HL-60/S4 treated with phorbol 12-myristate 13-acetate at 8.2 ng/mL for 4 days and 3 days (cell line): ENCODE measurements around the gene PLD3.
"Not testable (repeated sequence)": the region's sequence is repeated elsewhere in the genome, so short reads cannot be mapped to it uniquely, and the experiment has no call there.

Experiments used
- in situ Hi-C: fragments of 300-500 bp; cut with MboI; formaldehyde crosslinking; loops from 2 replicates; pipeline ENCODE4 v1.15.0; 2022; ENCODE audit warnings: low sequenced_read_pairs

The PLD3 gene

DNA sequence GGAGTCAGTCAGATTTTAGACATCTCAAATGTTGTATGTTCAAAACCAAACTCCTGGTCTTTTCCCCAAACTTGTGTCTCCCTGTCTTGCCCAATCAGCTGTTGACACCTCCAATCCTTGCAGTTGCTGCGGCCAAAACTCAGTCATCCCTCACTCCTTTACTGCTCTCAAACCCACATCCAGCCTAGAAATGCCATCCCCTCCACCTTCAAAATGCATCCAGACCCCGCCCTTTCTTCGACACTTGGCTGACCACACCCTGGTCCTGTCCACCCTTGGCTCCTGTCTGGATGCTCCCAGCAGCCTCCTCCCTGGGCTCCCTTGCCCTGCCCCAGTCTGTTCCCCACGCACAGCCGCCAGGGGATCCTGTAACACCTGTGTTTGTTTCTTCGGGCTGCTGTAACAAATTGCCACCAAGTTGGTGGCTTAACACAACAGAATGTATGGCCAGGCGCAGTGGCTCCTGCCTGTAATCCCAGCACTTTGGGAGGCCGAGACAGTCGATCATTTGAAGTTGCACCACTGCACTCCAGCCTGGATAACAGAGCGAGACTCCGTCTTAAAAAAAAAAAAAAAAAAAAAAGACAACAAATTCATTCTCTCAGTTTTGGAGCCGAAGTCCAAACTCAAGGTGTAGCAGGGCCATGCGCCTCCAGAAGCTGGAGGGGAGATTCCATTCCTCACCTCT, 11.7 kb downstream of the PLD3 start:
- in situ Hi-C loops, result no loop called here

DNA sequence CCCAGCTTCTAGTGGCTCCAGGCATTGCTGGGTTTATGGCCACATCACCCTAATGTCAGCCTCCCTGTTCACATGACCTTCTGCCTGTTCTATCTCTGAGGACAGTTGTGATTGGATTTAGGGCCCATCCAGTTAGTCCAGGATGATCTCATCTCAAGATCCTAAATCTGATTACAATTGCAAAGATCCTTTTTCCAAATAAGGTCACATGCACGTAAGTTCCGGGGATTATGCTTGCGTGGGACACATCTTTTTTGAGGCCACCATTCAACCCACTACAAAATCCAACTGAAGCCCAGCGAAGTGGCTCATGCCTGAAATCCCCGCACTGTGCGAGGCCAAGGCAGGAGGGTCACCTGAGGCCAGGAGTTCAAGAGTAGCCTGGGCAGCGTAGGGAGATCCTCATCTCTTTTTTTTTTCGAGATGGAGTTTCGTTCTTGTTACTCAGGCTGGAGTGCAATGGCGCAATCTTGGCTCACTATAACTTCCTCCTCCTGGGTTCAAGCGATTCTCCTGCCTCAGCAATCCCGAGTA, 12.3 kb downstream of the PLD3 start:
- in situ Hi-C loops, result no loop called here

GRCh38 chr19:40362160-40362559, 13.7 kb downstream of the PLD3 start:
- in situ Hi-C loops, result no loop called here

DNA sequence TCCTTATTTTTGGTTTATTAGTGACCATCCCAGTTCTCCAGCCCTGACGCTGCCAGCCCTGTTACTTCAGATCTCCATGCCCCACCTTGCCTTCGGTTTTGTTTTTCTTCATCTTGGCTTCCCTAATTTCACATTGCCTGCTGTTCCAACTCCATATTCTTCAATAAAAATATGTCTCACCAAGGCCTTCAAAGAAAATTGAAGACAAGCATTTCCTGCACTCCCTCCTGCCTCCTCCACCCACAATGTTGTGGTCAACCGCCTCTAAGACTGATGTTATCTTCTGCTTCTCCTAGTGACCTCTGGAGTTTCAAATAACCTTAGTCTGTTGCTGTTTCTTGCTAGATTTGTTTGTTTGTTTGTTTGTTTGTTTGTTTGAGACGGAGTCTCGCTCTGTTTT, 14.6 kb downstream of the PLD3 start:
- in situ Hi-C loops, result no loop called here

DNA sequence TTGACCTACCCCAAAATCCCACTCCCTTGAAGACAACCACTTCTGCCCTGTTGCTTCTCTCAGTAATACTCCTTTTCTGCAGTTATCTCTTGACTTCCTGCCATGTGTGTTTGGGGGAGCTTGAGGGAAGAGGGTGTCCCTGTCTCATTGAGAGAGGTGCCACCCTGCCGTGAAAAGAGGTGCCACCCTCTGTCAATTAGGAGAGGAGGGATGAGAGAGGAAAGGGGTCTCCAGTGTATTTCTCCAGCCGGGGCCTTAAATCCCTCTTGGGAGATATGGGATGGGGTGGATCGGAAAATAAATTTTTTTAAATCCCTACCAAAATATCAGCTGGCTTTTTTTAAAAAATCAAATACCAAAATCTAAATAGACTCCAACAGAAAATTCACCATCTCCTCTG, 16.5 kb downstream of the PLD3 start:
- in situ Hi-C loops, result no loop called here

DNA sequence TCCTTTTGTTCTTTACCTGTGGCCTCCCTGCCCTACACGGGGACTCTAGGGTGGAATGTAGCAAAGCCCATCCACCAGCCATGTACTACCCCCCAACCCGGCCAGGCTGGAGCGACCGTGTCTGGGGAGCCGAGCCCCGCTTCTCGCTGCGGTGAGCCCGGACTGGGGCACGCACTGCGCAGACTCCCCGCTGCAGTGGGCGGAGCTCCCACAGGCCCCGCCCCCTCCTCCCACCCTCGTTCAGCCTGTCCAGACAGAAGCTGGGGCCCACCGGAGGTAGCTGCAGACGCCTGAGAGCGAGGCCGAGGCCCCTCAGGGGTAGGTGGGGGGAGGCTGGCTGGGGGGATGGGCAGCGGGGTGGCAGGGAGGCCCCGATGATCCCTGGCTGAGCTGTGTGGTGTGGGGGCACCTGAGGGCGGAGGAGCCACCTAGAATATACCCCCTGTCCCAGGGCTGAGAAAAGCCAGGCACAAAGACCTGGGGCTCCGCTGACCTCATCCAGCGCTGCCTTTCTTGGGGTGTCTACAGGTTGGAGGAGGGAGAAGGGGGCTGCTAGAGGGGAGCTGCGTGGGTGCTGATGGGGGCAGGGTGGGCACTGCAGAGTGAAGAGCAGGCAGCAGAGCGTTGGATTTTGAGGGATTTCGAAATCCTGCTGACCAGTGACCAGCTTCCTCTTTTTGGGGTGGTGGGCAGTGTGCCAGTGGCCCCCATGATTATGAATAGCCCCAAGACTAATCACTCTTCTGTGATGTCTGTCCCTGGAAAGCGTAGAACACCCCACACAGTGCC, 17.3 kb downstream of the PLD3 start:
- in situ Hi-C loops, result no loop called here

DNA sequence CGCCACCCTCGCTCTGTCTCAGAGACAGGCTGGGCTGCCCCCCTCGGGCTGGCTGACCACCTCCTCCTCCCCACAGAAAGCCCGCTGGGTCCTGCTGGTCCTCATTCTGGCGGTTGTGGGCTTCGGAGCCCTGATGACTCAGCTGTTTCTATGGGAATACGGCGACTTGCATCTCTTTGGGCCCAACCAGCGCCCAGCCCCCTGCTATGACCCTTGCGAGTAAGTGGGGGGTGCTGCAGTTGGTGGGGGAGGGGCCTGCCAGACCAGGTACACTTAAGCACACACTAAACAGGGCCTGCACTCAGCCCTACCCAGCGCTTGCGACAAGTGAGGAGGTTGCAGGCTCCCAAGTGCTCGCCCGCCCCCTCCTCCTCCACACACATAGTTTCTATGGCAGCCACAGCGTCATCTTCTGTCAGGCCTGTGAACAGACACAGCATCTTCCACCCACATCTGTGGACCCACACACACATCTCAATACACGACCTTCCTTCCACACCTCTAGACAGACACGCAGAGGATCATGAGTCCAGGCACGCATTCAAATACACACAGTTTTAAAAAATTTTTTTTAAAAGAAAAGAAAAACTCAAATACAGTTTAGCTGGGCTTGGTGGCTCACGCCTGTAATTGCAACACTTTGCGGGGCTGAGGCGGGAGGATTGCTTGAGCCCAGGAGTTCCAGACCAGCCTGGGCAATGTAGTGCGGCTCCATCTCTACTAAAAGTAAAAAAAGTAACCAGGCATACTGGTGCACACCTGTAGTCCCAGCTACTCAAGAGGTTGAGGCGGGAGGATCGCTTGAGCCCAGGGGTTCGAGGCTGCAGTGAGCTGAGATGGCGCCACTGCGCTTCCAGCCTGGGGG, 18.4 kb downstream of the PLD3 start:
- in situ Hi-C loops, result no loop called here

DNA sequence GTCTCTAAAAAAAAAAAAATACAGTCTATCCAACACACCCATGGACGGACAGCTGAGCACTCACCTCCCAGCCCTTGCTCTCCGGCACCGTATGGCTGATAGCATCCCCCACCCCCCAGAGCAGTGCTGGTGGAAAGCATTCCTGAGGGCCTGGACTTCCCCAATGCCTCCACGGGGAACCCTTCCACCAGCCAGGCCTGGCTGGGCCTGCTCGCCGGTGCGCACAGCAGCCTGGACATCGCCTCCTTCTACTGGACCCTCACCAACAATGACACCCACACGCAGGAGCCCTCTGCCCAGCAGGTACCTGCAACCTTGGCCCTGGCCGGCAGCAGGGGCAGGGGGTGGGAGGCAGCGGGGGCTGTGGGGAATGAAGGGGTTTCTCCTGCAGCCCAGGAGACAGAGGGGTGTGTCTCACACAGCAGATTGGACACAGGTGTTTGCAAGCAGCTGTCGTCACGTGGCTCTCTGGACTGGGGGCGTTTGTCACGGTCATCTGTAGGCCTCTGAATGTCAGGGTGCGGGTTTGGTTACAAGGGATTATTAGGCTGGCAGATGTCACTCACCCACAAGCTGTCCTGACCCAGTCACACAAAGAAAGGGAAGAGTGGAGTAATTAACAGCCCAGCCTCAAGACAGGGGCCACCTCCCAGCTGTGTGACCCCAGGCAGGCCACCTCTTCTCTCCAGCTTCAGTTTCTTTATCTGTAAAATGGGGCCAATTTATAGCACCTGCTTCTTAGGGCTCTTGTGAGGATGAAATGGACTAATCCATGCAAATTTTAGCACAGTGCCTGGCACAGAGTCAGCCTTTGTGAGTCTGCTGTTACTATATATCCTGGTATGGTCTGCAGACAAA, 19.3 kb downstream of the PLD3 start:
- in situ Hi-C loops, result no loop called here

- in situ Hi-C loops, result no loop called here
These were observed 21.3 kb downstream of the PLD3 start for GRCh38 chr19:40369797-40370196.

GRCh38 chr19:40370253-40370652, 21.8 kb downstream of the PLD3 start:
- in situ Hi-C loops, result not testable (repeated sequence)

DNA sequence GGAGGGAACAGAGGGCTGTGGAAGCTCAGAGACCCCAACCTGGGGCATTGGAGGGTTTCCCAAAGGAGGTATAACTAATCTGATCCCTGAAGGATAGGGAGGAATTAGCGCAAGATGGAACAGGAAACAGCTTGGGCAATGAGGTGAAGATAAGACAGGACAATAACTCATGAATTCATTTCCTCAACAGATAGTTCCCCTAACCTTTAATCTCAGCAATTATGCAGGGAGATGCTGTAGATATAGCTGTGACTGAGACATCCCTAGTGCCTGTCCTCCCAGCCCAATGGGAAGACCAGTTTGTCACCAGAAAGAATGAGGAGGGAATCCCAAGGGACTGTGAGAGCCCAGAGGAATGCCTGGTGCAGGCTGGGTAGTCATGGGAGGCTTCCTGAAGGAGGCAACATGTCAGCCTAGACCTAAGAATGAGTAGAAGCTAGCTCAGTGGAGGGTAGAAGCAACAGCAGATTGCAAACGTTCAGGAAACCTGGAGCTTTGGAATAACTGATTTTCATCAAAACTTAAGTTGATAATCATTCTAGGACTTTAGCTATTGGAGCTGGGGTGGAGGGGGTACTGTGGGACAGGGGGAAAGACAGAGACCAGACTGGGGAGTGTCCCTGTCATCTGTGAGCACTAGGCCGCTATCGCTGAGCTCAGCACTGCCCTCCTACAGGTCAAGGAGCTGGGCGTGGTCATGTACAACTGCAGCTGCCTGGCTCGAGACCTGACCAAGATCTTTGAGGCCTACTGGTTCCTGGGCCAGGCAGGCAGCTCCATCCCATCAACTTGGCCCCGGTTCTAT, 22.7 kb downstream of the PLD3 start:
- in situ Hi-C loops, result no loop called here

- in situ Hi-C loops, result no loop called here
These were observed 23.3 kb downstream of the PLD3 start for GRCh38 chr19:40371802-40372122.

DNA sequence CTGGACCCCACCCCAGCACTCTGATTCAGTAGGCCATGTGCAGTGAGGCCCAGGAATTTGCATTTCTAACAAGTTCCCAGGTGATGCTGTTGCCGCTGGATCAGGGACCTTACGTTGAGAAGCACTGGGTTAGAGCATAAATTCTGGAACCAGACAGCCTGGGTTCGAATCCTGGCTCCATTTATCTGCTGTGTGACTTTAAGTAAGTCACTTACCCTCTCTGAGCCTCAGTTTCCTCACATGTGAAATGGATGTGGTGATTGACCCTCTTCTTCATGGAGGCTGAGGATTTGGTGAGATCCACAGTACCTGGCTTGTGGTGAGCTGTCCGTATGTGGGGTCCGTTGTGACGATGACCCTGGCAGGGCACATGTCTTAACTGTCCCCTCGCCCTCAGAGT, 25.6 kb downstream of the PLD3 start:
- in situ Hi-C loops, result no loop called here

GRCh38 chr19:40376286-40376862, 27.9 kb downstream of the PLD3 start:
- in situ Hi-C loops, result no loop called here

GRCh38 chr19:40377876-40378385, 29.4 kb downstream of the PLD3 start:
- in situ Hi-C loops, result no loop called here

DNA sequence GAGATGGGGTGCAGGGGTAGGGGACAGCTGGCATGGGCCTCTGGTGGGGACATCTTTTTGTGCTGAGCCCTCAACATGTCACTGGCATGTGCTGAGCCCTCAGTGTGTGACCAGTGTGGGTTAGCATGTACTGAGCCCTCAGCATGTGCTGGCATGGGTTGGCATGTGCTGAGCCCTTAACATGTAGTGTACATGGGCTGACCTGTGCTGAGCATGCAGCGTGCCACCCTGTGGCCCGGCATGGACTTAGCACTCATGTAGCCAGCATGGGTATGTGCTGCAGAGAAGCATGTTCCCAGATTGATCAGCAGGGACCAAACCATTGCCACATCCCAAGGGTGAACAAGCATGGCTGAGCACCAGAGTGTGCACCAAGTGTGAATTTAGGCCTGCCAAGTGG, 30.0 kb downstream of the PLD3 start:
- in situ Hi-C loops, result no loop called here

- in situ Hi-C loops, result no loop called here
These were observed 31.1 kb downstream of the PLD3 start for GRCh38 chr19:40379446-40380198.

DNA sequence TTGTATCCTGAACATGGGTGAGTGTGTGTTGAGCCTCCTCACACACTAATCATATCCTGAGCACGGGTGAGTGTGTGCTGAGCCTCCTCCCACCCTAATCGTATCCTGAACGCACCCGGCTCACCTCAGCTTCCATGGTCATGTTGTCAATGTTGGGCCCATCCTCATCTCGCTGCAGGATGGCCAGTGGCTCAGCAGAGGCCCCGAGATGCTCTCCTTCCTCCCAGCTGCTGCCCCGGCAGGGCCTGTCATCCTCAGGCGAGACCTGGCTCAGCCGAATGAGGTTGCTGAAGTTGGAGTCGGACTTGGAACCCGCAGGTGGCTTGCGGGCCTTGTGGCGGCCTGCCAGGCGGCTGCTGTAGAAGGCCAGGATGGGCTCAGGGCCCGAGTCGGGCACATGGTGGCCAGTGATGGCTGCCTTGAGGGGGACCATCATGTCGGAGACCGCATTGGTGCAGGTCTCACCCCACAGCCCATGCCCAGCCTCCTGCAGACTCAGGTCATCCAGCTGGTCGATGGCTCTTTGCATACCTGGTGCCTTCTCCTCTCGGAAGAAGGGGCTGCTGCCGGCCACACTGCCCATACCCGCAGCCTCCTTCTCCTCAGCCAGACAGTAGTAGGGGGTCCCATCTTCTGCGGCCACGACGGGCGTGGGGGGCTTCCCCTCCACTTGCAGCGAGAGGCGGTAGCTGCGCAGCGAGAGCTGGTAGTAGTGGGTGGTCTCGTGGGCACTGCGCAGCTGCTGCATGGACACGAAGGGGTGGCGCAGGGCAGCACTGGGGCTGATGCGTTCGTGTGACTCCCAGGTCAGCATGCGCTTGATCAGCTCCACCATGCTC, 31.9 kb downstream of the PLD3 start:
- in situ Hi-C loops, result no loop called here
